NCI-H2107 (cell line): Measurements from ENCODE around the gene RBPJ.

Experiments used
- DNase-seq: peaks from one replicate; lab custom pipeline; 2025; lab: John Stamatoyannopoulos, UW

Gene RBPJ

DNA sequence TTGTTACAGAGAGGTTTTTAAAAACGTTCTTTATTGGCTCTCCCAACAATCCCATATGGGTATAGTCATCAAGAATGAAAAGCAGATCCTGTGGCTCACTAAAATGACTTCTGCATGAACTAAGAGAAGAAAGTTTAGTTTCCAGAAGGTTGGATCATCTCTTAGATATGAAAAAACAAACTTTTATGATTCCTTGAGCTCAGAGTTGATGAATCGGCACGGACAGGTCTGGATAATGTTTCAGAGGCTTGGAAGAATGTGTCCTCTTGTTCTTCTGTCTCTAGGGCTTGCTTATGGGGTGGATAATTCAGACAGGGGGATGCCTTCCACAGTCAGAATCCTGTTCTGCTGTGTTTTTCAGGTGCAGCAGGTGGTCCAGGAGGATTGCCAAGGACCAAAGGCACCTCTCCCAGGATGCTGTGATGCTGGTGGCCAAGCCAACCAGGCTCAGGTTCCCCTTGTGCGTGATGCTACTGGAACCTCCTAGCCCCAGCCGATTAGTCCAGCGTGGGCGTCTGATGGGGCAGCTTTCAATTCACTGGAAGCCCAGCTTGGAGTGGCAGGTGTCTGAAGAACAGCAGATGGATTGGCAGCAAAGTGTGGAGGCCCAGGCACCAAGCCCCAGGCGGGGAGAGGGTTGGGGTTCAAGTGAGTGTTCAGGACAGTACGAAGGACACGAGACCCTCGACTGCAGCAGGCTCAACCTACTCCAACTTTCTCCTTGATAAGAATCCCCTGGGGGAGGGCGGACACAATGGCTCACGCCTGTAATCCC lies 139.1 kb downstream of the RBPJ start:
- DNase-seq, result no peak

DNA sequence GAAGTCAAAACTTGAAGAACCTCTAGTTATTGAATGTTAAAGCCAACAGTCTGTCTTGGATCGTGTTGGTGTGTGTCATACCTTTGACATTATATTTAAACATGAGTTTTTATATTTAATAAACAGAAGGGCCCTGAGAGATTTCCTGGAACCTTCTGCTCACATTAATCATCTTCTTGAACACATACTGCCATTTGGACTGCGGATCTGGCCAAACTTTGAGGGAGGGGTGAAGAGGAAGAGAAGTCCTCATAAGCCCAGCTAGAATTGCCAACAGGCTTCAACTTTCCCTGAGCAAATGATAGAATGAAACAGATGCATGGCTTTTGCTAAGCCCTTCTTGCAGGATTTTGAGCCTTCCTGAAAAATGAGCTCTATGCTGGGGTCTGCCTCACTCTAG lies 142.1 kb downstream of the RBPJ start:
- DNase-seq, result no peak

DNA sequence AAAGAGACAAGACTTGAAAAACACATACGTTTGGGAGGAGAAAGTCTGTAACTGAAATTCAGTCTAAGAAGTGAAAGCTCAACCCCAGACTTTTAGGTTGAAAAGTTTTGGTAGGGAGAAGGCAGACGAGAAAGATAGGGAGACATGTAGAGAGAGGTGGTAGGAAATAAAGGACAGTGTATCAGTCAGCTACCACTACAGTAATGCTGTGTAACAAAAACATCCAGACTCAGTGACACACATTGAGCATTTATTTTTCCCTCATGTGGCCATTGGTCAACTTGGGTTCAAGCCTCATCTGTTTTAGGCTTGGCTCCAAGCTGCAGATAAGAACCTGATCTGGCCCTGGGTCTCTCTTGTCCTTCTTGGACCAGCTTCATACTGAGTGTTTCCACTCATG lies 142.6 kb downstream of the RBPJ start:
- DNase-seq, result no peak

GRCh38 chr4:26464420-26465095 lies 143.7 kb downstream of the RBPJ start:
- DNase-seq, result no peak

GRCh38 chr4:26466578-26467270 lies 145.9 kb downstream of the RBPJ start:
- no peak for DNase-seq

DNA sequence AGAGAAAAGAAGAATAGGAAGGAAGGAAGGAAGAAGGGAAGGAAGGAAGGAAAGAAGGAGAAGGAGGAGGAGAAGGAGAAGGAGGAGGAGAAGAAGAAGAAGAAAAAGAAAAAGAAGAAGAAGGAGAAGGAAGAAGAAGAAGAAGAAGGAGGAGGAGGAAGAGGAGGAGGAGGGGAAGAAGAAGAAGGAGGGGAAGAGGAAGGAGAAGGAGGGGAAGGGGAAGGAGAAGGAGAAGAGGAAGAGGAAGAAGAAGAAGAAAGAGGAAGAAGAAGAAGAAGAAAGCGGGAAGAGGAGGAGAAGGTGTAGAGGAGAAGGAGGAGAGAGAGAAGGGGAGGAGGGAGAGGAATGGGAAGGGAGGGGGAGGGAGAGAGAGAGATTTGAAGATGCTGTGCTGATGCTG lies 146.9 kb downstream of the RBPJ start:
- no peak for DNase-seq

DNA sequence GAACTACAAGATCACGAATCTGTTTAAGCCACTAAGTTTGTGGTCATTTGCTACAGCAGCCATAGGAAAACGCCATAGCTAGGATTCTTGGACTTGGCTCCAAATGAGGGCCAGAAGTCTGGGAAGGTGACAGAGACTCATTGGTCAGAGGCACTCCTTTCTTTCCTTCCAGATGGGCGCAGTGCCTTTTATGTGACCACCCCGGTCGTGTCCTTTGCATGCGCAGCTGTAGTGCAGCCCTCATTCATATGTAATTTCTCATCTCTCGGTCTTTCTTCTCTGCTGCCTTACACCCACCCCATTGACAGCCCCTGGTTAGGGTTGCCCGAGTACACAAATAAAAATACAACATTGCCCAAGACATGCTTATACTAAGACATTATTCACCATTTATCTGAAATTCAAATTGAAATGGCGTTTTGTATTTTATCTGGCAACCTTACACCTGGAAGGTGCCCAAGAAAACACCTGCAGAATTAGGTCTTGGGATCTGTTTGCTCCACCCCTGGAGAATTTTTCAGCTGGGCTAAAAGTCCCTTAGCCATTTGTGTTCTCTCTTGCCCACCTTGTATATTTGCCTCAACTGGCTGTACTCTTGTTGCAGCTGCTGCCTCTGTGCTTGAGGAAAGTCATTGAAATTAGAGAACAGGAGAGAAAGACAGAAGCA lies 147.6 kb downstream of the RBPJ start:
- DNase-seq, result no peak

GRCh38 chr4:26468977-26469376 lies 148.2 kb downstream of the RBPJ start:
- DNase-seq, result no peak

GRCh38 chr4:26471890-26472289 lies 151.1 kb downstream of the RBPJ start:
- no peak for DNase-seq

GRCh38 chr4:26473893-26474292 lies 153.1 kb downstream of the RBPJ start:
- DNase-seq, result no peak

GRCh38 chr4:26474551-26474950 lies 153.7 kb downstream of the RBPJ start:
- no peak for DNase-seq

GRCh38 chr4:26475716-26476115 lies 154.9 kb downstream of the RBPJ start:
- DNase-seq, result no peak

- no peak for DNase-seq
Observed at GRCh38 chr4:26476545-26476944, 155.7 kb downstream of the RBPJ start.

DNA sequence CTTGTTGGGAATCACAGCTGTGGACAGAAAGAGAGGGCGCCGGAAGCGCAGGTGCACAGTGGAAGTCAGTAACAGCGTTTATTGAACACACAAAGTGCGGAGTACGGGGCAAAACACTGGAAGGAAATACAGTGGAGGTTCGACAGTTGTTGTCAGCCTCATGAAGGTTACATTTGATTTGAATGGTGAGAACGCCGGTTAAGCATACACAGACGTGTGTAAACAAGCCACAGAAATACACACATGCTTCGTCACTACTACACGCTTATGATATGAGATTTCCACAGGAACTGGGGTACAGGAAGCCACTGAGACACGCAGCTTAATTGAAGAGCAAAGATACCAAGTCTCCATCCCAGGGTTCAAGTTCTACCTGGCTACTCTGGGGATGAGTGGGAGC lies 157.5 kb downstream of the RBPJ start:
- DNase-seq, result no peak

- no peak for DNase-seq
Observed at GRCh38 chr4:26482508-26483462, 162.0 kb downstream of the RBPJ start.

DNA sequence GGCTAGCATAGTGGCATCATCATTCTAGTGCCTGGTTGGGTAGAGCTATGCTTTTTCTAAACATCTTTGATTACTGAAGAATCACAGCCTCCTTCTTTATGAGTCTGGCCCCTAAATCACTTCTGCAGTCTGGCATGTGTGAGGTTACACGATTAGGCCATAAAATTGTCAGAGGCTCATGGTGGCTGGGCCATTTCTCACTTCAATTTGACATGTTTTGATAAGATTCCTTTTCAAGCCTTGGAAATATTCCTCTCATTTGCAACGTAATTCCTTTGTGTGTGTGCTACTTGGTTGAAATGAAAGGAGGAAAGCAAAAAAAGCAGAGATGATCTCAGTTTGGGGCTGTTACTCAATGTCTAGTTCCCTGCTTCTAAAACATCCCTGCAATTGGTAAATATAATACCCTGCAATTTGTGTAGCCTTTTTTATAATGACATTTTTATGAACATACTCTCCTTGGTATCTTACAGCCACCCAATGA lies 163.3 kb downstream of the RBPJ start:
- DNase-seq, result no peak

- no peak for DNase-seq
Observed at GRCh38 chr4:26484516-26484915, 163.7 kb downstream of the RBPJ start.
